ENCODE results near the gene THRB.

Gene THRB

DNA sequence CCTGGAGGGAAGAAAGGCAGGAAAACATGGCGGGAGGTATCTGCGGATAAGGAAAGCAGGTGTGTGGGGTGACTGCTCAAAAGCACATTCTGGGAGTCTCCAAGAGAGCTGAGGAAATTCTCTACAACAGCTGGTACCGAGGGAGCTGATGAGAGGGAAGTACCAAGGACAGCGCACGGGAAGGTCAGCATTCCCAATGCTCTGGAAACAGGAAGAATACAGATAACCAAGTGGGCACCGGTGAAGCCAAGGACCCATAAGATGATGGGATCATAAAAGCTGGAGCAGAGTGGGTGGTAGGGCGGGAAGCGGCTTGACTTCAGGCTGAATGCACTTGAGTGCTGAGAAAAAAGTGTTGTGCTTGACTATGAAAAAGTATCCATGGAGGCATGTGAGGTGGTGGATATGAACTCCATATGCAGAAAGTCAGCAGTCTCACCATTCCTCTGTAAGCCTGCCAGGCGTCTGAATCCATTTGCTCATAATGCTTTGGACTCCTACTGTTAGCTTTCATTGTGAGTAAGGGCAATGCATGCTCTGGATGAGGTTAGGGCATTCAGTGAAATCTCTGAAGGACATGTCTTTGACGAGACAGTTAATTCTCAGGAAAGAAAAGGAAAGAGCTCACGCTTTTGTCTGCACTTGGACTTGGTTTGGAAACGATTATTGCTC lies 334.1 kb downstream of the THRB start:
- no peak for DNase-seq

DNA sequence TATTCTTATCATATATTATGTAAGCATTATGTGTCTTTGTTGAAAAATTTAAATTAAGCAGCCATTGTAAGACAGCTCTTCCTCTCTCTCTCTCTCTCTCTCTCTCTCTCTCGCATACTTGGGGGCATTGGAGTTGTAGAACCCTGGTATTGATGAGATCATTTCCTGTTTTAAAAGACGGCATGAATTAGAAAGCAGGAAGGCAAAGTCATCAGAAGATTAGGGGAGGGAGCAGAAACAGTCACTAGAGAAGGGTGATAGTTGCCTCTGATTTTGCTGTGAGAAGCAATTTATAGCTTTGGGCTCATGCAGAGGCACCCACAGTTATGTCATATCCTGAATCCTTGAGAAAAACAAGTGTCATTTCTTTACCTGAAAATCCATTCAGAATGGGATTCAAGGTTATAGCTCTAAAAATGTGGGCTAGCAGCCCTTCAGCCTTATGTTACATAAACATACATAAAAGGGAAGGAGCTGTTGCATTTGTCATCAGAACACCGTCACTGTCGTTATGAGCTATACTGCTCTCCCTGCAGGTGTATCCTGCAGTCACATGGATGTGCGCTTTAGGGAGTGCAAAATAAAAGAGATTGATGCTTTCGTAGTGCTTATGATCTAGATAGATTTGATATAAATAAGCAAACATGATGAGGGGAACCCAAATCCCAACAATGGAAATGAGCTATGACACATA lies 335.7 kb downstream of the THRB start:
- no peak for DNase-seq

DNA sequence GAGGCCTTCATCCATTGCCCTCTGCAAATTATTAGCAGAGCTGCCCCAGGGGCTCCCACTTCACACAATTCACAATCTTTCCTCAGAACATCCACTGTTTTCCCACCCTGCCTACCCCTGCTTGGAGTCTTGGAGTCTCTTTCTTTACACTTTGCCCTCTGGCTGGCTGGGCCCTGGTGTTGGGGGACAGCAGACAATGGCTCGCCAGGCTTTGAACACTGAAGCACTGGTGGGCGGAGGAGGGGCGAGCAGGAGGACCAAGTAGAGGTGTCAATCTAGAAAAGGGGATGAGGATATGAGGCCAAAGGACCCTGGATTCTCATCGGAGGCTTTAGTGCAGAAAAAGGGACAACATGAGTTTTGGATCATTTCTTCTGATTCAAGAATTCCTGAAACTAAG lies 337.5 kb downstream of the THRB start:
- no peak for DNase-seq

DNA sequence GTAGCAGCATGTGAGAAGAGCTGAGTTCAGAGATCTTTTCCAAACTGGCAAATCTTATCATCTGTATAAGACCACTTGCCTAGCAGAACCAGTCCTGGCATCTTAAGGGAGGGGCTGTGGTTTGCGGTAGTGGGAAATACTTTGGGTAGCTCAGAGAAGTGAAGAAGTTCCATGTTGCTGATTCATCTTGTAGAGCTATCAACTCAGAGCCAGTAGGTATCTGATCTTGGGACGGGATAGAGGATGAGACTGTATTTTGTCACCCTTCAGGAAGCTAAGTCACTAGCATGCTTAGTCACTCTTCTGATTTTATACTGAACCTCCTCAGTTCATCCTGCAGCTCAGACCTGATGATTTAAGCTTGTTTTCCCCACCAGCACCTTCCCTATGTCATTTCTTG lies 338.2 kb downstream of the THRB start:
- no peak for DNase-seq

DNA sequence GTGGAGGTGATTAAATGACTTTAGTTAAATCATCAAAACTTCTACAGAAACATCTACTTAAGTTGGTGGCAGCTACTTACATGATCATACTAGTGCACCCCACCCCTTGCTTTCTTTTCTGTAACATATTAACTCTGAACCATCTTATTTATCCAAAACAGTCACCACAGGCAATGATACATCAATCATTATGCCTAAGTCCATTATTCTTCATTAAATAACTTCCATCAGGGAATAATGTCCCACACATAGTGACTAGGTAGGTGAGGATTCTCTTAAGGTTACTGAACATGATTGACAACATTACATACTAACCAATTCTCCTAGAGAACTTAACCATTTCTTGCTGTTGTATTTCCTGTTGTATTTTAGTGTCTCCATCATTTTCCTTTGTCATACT lies 339.4 kb downstream of the THRB start:
- no peak for DNase-seq

DNA sequence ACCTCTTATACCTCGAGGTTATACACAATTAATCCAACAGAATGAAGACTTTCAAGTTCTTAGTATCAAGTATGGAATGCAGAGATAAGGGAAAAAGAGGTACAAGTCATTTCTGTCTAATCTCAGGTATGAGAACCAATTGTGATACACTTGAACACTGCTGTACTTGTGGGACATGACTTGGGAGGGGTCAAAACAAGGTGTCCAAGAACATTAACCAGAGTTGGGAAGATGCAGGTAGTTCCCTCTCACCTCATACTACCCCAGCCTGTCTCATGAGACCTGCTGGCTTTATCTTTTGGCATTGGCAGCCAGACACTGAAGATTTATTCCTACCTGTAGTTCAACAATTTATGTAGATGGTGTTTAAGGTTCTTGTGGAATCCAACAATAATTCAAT lies 339.9 kb downstream of the THRB start:
- no peak for DNase-seq

DNA sequence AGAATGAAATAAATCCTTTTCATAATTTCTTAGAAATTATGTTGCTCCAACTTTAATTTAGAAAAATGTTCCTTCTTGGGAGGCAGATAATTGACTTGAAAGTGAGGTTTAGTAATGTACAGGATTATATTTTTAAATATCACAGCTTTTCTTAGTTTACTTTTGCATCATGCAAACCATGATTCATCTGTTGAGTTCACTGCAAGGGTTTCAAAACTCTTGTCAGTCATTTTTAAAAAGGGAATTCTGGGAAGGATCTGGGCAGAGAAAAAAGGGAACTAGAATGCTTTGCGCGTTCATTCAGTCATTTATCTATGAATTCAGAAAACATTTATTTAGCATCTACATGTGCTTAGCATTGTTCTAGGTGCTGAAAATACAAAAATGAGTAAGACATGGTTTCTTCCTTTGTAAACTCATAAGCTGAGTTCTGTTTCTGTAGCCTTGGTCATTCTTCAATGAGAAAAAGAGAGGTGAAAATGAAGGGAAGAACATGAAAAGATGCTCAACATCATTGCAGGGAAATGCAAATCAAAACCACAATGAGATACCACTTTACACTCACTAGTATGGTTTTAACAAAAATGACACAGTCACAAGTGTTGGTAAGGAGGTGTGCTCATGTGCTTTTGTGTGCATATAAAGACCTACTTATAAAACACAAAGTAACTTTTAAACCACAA lies 340.5 kb downstream of the THRB start:
- no peak for DNase-seq

DNA sequence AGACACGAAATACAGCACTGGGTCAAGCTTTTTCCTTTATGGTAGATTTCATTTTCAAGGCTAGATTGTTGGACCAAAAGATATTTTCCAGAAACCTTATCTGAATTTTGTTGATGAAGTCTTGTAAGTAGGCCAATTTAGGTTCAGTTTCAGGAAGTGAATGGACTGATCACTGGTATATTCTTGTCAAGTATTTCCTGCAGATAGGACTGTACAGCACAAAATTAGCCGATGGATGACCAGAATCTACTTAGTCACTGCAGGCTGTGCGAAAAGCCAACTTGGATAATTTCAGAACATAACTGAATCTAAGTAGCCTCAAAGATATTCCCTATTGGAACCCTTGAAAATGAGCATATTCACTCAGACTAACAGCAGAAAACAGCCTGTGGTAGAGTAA lies 343.1 kb downstream of the THRB start:
- no peak for DNase-seq

DNA sequence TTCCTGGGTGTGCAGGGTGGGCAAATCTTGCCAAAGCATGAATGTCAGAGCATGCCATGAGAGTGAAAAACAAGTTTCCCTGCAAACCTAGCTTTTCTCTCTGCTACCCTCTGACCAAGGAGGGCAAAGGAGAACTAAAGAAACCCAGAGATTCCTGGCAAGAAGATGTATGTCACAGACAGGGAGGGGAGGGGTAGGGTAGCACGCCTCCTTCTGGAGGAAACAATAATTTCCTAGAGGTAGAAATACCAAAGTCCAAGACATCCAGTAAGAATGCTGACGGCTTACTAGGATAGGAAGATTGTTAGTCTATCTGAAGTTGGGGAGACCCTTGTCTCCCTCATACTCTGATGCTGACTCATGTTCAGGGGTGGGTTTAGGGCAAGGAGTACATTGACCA lies 345.6 kb downstream of the THRB start:
- DNase-seq, result no peak

DNA sequence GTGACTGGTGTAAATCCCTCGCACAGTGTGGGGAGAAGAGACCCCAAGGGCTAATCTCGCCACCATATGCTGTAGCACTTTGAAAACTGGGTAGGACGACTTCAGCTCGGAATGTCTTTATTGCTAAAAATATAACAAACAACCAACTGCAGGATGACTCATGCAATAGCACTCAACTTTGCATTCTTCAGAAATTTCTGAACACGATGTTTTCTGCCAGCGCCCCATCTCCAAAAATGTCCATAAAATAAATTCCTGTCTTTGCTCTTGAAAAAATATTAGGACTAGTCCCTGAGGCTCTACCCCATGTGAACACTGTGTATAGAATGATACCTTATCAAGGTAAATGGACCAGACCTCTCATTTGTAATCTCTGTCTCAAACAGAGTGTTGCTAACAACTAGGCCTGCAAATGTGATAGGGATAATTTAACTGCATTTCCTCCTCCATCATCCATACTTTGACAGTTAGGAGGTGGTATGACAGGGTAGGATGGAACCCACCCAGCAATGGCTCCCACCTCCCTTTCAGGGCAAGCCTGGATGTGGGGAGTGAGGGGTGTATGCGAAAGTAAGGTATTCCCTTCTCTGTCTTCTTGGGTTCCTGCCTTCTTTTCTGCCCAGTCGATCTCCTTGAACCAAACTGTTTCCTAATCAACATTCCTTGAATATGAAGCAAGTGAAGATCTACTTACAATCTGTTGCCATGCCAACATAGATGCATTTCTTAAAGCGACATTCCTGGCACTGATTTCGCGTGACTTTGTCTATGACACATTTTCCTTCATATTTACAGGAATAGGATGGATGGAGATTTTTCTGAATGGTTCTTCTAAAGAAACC lies 348.4 kb downstream of the THRB start:
- no peak for DNase-seq

DNA sequence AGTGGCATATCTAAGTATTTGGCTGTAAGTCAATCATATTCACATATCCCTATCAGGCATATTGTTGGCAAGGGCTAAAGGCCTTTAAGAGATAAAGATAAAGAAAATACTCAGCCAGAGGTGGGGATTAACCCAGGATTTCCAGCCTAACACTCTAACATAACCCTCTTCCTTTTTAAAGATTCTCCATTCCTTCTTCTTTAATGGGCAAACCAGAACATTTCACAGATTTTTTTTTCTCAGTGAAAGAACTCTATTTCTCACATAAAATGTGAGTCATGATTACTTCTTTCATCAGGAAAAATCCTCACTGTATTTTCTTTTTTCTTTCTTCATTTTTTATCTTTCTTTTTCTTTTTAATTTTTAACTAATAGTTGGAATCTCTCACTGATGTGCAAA lies 349.2 kb downstream of the THRB start:
- DNase-seq, result no peak

DNA sequence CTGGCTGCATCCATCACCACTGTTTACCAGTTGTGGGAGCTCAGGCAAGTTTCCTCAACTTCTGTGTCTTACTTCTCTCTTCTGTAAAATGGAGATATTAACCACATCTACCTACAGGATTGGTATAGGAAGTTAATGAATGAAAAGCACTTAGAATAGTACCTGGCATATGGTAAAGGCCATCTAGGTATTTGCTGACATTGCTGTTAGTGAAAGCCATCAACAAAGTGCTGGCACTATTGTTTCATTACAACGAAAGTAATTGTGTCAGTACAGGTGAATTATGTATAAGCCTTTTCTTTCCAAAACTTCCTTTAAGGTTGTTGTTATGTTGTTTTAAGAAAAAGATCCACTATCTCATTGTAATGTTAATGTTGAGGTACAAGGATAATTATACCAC lies 352.5 kb downstream of the THRB start:
- no peak for DNase-seq

DNA sequence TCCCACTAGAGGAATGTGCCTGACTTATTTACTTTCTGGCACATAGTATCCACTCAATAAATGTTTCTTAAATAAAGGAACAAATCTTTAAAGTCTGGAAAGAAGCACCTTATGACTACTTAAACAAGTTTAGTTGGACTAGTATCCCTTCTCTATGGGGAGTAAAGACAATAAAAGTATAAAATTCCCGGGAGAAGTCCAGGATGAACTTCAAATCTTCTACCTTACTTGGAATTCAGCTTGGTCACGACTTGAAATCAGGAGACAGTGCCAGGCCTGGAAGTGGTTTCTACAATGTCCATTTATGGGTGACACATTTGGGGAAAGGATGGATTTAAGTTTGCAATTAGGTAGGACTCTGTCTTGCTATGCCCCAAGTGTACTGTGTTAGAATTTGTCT lies 353.1 kb downstream of the THRB start:
- no peak for DNase-seq

DNA sequence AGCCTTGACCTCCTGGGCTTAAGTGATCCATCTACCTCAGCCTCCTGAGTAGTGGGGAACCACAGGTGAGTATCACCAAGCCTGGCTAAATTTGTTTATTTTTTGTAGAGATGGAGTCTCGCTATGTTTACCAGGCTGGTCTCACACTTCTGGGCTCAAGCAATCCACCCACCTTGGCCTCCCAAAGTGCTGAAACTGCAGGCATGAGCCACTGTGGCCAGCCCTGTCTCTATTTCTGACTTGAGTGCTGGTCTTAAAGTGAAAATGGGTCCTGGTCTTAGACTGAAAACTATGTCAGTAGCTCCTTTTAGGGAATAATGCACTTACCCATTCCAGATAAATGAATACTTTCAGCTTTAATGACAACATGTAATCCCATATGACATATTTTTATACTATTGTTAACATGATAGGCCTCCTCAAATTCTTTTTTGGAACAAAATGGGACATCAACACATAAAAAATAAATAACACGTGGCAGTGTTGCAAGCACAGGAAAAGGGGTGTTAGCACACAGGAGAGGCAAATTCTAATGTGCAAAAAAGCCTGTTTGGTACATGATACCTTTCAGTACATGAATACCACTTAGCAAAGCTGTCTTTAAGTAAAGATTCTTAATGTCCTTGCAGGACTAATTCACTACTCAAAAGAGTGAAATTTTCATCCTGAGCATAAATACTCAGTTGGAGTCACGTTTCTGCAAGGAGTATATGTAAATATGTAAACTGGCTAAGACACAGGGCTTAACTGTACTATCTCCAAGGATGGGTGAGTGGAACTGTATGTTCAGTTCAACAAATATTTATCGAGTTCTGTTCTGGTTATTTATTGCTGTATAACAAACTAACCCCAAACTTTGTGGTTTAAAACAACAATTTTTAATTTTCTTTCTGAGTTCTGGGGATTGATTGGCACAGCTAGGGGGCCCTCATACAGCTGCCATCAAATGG lies 354.9 kb downstream of the THRB start:
- DNase-seq, result no peak

DNA sequence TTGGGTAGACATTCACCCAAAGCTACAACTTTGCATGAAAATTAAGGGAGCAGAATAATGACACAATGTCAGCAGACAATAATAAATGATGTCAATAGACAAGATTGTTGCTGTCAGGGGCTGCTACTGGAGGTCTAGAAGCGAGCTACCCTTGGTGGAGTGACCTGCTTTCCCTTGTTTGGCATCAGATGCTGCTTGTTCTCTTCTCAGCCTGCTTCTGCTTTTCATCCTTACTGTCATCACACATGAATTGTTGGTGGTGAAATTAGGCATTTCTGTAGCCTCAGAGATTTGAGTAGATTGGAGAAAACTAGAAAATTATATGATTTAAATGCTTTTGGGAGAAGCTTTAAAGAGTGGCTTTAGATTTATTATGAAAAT lies 355.8 kb downstream of the THRB start:
- DNase-seq, result no peak

DNA sequence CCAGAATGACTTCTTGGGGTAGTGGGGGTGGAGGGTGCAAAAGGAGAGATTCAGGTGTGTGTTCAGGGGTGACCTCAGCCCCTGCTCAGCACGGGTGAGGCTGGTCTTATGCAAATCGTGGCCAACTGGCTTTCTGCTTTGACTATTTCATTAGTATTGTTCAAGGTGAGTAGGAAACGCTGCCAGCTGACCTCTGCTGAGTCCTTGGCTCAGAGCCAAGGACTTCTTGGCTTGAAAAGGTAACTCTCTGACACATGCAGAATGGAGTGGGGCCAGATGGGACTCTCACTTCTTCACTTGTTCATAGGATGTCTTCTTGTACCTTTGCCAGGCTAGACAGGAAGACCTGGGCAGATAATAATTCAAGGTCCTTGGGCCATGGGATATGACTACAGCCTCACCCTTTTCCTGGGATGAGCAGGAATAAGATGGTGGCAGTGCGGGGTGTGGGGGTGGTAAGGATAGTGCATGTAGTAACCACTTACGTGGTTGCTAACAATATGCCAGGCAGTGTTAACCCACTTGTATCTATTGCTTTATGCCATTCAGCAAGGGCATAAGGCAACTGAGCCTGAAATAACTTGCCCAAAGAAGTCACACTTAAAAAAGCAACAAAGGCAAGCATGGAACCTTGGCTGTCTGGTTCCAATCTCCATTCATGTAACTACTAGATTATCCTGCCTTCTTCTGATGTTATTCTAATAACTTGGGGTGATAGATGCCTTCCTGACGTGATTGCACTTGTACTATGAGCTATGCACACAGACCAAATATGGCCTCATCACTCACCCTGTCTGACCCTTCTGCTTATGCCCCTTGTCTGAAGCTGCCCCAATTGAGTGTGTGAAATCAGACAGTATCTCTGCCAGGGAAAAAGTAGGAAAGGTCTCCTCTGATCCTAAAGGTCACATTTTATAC lies 356.4 kb downstream of the THRB start:
- peak; percentile 70 for DNase-seq

DNA sequence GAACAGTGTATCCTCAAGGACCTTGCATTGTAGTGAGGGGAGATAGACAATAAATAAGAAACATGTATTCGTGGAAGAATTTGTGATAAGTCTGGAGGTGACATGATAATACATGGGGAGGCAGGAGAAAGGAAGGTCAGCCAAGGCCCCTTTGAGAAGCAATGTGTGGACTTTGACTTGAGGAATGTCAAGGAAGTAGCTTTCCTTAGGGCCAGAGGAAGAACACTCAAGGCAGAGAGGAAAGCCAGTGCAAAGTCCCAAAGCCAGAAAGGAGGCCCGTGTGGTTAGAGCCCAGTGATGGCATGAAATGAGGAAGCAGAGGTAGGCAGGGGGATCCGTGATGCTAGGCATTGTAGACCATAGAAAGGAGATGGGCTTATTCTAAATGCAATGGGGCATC lies 357.3 kb downstream of the THRB start:
- no peak for DNase-seq

DNA sequence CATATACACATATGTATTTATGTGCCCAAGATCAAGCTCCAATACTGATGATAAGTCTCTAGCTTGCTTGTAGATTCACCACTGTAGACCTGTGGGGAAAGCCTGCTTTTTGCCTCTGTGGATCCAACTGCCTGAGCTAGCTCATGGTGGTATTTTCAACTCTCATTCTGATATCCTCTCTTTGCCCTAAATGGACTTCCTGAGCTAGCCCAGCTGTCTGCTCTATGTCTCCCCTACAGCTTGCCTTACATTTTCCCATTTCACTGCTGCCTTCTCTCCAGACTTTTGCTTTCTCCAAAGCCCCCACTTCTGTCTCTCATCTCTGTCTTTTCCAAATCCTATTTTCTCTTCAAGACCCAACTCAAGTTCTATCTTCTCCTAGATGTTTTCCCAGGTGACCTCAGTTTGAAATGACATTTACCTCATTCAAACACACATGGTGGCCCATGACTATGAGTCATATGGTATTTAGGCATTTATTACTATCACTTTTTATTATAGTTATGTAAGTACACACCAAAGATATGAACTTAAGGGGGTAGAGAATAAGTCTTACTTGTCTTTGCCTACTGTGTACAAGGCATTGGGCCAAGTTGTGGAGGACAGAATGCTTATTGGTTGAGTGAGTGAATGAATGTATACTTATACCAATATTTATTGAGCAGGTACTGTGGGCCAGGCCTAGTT lies 357.9 kb downstream of the THRB start:
- no peak for DNase-seq

DNA sequence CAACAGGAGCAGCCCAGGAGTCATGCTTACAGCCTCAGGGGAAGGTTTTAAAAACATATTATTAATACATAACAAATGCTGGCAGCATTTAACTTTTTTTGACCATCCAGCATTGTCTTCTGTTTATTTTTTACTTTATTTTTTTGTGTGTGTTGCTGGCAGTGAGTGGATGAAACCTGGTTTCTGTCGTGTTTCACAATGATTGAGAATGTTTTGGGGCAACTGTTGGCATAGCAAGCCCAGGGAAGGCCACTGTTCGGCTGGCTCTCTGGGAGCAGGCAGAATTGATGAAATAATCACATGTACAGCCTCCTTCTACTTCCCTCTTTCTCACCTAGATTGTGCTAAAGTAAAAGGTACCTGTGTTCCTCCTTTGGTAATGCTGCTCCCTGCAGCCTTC lies 359.4 kb downstream of the THRB start:
- DNase-seq, result no peak

DNA sequence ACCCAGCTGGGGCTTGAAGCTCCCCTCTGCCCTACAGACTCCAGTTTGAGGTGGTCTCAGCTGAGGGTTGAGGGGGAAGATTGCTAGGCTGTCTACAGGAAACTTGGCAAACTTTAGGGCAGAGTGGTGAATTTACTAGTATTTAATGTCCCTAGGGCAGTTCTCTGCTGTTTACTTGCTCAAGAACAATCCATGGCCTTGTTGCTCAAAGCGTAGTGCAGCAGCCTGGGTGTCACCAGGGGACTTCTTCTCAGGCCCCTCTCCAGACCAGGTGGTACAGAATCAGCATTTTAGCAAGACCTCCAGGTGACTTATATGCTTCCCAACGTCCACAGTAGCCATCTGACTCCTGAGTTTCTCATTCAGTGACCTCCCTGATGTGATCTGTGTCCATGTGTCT lies 360.7 kb downstream of the THRB start:
- DNase-seq, result no peak

DNA sequence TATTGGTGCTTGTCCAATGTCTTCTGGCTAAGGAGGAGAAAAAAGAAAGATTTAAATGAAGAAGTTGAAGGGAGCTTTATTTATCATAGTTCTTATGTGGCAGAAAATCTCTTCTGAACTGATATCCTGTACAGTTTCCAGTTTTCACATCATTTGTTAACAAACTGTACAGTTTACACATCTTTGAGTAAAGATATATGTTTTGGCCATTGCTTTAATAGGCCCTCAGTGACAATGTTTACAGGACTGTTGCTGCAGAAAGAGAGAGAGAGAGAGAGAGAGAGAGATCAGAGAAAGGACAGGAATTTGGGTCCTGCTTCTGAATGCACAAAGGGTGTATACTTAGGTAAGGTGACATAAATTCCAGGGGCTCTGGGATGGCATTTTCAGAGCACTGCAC lies 361.2 kb downstream of the THRB start:
- no peak for DNase-seq
